Activated naive CD4-positive, alpha-beta T cell treated with anti-CD3 and anti-CD28 coated beads, Interleukin-2, amount 10 ng/mL, durations not matched to agents 7 days and 5 days (primary cell): ENCODE measurements around the gene KCND3.

Source experiments
- CTCF ChIA-PET: fragments of 350-600 bp; sonication (Branson Sonifier 250); formaldehyde crosslinking; loops from one replicate; lab custom pipeline; 2021; ENCODE audit warnings: antibody characterized with exemption; lab: Charles Lee
- DNase-seq: peaks from one replicate; pipeline ENCODE4 v3.0.0-alpha.2; 2020
- H3K27ac Mint-ChIP-seq: one replicate; pipeline ENCODE4 v1.8.0; 2021; ENCODE audit warnings: mild to moderate bottlenecking, moderate library complexity, mixed read lengths
- H3K27me3 Mint-ChIP-seq: one replicate; pipeline ENCODE4 v1.8.0; 2021; ENCODE audit warnings: mild to moderate bottlenecking, mixed read lengths
- H3K36me3 Mint-ChIP-seq: one replicate; pipeline ENCODE4 v1.8.0; 2021; ENCODE audit warnings: mixed read lengths
- H3K4me1 Mint-ChIP-seq: one replicate; pipeline ENCODE4 v1.8.0; 2021; ENCODE audit warnings: mixed read lengths
- H3K4me3 Mint-ChIP-seq: one replicate; pipeline ENCODE4 v1.8.0; 2021; ENCODE audit warnings: mild to moderate bottlenecking, moderate library complexity, mixed read lengths
- H3K9me3 Mint-ChIP-seq: one replicate; pipeline ENCODE4 v1.8.0; 2021; ENCODE audit warnings: mixed read lengths

The KCND3 gene

DNA sequence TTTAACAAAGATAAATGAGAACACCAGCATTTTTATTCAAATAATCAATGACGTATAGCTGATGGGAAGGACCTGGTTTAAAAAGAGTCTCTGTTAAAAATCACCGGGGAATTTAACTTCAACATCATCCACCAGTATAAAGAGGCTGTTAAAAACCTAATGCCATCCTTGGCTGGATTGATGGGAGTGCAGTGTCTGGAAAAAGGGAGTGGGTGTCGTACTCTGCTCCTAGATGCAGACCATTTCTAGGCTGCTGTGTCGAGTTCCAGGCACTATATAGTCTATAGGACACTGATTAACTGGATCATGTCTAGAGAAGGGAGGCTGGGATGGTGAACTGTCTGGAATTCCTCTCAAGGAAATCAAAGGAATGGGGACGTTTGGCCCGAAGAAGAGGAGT lies 197.7 kb downstream of the KCND3 start:
- H3K4me1 Mint-ChIP-seq: no peaks in the 10 kb centered on the region
- CTCF ChIA-PET: no interaction called here
- no peaks in the 10 kb centered on the region for H3K36me3 Mint-ChIP-seq
- peaks cover 39% of the 10 kb centered on the region for H3K27me3 Mint-ChIP-seq
- H3K27ac Mint-ChIP-seq: no peak overlapping the region
- no peaks in the 10 kb centered on the region for H3K9me3 Mint-ChIP-seq
- no peak overlapping the region for H3K4me3 Mint-ChIP-seq
- no peak for DNase-seq

DNA sequence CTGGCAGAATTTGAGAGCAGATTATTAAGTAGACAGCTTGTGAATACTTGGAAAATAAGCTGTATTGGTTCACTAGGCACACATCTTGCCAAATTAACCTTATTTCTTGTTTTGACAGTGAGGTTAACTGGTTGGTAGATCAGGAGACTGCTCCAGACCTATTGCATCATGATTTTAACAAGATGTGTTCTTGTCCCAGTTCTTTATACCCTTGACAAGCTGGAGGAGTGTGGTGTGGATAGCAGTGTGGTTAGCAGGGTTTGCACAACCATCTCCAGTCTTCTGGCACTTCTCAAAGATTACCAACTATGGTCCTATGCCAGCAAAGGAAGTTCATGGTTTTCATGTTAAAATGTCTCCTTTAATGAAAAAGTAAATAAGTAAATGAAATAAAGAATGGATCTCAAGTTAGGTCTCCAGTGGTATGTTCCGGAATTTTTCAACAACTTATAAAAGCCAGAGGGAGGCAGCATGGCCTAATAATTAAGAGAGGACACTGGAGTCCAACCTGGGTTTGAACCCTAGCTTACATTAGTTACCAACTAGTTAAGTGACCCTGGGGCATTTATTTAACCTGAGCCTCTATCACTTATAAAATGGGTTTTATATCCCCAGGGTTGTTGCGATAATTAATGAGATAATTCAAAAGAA lies 199.7 kb downstream of the KCND3 start:
- Mint-ChIP-seq H3K4me3 (no peak overlapping the region), H3K4me1 (no peaks in the 10 kb centered on the region), H3K9me3 (no peaks in the 10 kb centered on the region), H3K27me3 (peaks cover 37% of the 10 kb centered on the region), H3K27ac (no peak overlapping the region), H3K36me3 (no peaks in the 10 kb centered on the region)
- CTCF ChIA-PET: no interaction called here
- DNase-seq: no peak

DNA sequence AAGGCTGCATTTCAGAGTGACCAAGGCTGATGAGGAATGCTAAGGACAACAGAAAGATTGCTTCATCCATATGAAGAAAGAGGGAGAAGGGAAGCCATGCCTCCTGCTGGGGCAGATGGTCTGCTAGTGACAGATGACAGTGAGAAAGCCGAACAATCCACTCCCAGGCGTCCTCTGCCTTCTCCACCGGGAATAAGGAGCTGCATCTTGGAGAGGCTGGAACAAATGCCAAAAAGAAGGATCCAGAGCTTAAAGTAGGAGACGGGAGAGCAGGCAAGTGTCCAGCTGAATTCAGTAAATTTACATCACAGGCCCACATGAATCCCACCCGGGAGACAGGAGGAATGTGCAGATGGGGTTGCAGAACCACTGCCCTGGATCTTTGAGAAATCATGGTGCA lies 200.3 kb downstream of the KCND3 start:
- Mint-ChIP-seq H3K36me3 (no peaks in the 10 kb centered on the region), H3K4me1 (no peaks in the 10 kb centered on the region), H3K9me3 (no peaks in the 10 kb centered on the region), H3K4me3 (no peak overlapping the region), H3K27me3 (peaks cover 30% of the 10 kb centered on the region), H3K27ac (no peak overlapping the region)
- no peak for DNase-seq
- CTCF ChIA-PET: no interaction called here

DNA sequence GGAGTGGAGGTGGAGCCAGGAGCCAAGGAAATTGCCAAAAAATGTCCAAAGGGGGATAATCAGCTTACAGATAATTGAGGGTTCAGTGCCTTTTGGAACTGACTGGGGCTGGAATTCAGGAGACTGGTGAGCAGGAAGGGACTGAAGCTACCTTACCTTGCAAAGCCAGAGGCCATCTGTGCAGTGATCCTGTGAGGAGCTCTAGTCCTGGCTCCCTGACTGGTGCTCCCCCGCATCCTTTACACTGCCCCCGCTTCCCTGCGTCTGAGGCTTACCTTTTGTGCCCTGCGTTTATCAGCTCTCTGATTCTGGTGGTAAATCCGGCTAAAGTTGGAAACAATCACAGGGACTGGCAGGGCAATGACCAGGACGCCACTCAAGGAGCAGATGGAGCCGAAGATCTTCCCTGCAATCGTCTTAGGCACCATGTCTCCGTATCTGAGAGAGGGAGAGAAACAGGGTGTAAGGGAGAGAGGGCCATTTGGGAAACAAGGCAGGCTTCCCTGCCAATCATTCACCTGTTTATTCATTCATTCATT lies 202.7 kb downstream of the KCND3 start:
- CTCF ChIA-PET: no interaction called here
- H3K4me3 Mint-ChIP-seq: no peak overlapping the region

DNA sequence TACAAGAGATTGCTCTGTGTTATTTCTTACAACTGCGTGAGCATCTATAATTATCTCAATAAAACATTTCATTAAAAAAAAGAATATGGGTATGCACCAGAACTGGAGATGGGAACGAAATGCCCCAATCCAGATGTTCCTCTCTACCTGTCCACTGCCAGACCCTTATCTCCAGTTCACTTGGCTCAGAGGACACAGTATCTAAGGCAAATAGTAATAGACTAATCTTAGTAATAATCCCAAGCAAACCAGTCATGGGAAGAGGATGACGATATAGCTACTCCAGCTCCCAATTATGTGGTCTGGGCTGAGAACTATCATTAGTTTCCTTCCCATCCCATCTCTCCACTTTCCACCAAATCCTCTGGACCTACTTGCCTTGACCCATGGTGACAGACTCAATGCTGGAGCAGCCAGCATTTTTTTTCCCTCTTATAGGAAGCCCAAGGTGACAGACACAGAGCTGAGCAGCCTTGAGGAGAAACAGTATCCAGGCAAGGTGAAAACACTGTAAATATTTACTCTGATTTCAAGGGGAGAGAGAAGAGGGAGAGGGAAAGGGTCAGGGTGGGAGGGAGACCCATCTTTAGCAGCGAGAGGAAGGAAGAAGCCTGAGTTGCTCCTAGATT lies 205.1 kb downstream of the KCND3 start:
- no peak for DNase-seq
- Mint-ChIP-seq H3K27me3 (peaks cover 27% of the 10 kb centered on the region), H3K36me3 (no peaks in the 10 kb centered on the region), H3K4me3 (no peak overlapping the region), H3K4me1 (no peaks in the 10 kb centered on the region), H3K9me3 (no peaks in the 10 kb centered on the region), H3K27ac (no peak overlapping the region)
- CTCF ChIA-PET: interaction anchor here (1.6 kb wide), 1 partner anchor 15 kb away, joined by 6 read pairs; no protein-coding TSS in a partner anchor

More for the DNA sequence above, 202.7 kb downstream of the KCND3 start:
- Mint-ChIP-seq H3K27me3 (peaks cover 22% of the 10 kb centered on the region), H3K27ac (no peak overlapping the region), H3K4me1 (no peaks in the 10 kb centered on the region), H3K36me3 (no peaks in the 10 kb centered on the region), H3K9me3 (no peaks in the 10 kb centered on the region)
- DNase-seq: no peak

DNA sequence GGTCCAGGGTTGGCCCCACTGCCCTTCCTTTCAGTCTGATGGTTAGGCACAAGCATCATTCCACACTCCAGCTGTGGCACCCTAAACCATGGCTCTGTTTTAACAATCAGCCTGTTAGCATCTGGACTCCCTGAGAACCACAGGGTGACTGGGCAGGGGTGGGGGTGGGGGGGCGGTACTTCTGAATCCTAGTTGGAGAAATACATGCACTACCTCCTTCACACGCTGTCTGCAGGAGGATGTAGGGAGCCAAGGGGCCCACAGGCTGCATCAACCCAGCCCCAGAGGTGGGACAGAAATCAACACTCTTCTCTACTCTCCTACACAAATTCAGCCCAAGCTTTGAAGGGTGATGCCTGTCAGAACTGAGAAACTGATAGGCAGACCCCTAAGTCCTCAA lies 209.9 kb downstream of the KCND3 start:
- CTCF ChIA-PET: interaction anchor here (1.3 kb wide), 1 partner anchor 10 kb away, joined by 4 read pairs; no protein-coding TSS in a partner anchor
- no peak for DNase-seq
- H3K27me3 Mint-ChIP-seq: peaks cover 20% of the 10 kb centered on the region
- H3K27ac Mint-ChIP-seq: no peak overlapping the region
- no peaks in the 10 kb centered on the region for H3K4me1 Mint-ChIP-seq
- no peak overlapping the region for H3K4me3 Mint-ChIP-seq
- H3K9me3 Mint-ChIP-seq: no peaks in the 10 kb centered on the region
- H3K36me3 Mint-ChIP-seq: no peaks in the 10 kb centered on the region

DNA sequence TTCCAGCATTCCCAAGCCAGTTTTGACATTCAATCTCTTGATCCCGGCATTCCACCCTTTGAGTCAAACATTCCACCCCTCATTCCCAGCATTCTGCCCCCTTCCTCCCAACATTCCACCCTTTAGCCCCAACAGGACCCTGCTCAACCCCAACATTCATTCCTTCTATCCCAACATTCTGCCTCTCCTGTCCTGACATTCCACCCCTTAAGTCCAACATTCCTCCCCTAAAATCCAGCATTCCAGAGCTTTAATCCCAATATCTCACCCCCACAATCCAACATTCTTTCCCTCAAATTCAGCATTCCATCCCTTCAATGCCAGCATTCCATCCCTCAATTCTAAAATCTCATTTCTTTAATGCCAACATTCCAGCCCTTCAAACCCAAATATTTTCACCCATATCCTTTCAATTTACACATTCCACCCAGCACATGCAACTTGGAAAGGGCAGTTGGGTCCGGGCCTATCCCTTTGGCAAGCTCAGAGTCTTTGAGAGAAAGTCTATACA lies 210.9 kb downstream of the KCND3 start:
- H3K36me3 Mint-ChIP-seq: no peaks in the 10 kb centered on the region
- CTCF ChIA-PET: no interaction called here
- peaks cover 20% of the 10 kb centered on the region for H3K27me3 Mint-ChIP-seq
- H3K9me3 Mint-ChIP-seq: no peaks in the 10 kb centered on the region
- no peak for DNase-seq
- H3K27ac Mint-ChIP-seq: no peak overlapping the region
- H3K4me3 Mint-ChIP-seq: no peak overlapping the region
- no peaks in the 10 kb centered on the region for H3K4me1 Mint-ChIP-seq

DNA sequence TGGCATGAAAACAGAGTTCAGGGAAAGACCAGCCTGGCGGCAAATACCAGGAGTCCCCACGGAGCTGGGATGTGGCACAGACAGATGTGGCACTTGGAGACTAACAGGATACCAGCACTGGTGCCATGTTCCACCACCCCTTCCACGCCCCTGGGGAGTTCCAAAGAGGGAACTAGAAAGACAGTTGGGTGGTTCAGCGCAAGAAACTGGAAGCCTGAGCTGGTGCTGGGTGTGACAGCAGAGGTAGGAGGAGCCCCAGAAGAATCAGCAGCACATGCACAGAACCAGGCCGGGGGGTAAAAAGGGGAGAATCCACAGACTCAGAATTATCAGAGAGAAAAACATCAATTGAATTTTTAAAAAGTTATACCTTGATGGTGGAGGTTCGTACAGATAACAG lies 211.4 kb downstream of the KCND3 start:
- no peaks in the 10 kb centered on the region for H3K4me1 Mint-ChIP-seq
- H3K27me3 Mint-ChIP-seq: peaks cover 20% of the 10 kb centered on the region
- CTCF ChIA-PET: no interaction called here
- no peaks in the 10 kb centered on the region for H3K36me3 Mint-ChIP-seq
- H3K9me3 Mint-ChIP-seq: no peaks in the 10 kb centered on the region
- no peak for DNase-seq
- no peak overlapping the region for H3K4me3 Mint-ChIP-seq
- H3K27ac Mint-ChIP-seq: no peak overlapping the region

DNA sequence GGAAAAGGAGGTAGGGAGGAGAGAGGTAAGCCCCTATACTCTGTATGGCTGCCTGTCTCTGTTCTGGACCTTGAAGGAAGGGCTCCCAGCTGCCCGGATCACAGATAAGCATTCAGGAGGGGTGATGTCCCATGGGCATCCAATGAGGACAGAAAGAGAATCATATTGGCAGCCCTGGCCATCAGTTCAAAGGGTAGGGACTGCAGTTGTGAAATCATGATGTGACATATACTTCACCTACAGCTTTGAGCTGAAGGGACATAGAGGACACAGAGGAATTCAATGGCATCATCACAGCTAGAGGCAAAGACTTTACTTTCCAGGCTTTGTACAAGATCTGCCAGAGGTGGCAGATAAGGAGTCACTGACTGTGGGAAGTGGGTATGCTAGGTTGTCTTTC lies 212.2 kb downstream of the KCND3 start:
- CTCF ChIA-PET: no interaction called here

DNA sequence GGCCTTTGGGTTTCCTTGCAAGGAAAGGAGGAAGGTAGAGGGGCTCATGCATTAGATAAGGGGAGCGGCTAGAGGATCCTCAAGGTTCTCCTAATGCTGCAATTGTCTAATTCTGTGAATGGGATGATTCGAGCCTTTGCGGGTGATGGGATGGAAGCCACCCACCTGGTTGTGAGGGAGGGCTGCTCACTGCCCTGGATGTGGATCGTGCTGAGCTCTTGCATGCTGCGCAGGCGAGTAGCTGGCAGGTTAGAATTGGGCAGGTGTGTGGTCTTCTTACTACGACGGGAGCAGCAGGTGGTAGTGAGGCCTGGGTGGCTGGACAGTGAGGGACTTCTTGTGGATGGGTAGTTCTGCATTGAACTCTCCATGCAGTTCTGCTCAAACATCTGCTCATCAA lies 212.6 kb downstream of the KCND3 start:
- H3K4me1 Mint-ChIP-seq: no peaks in the 10 kb centered on the region
- no peak overlapping the region for H3K27ac Mint-ChIP-seq
- no peaks in the 10 kb centered on the region for H3K36me3 Mint-ChIP-seq
- CTCF ChIA-PET: no interaction called here
- peaks cover 20% of the 10 kb centered on the region for H3K27me3 Mint-ChIP-seq
- H3K4me3 Mint-ChIP-seq: no peak overlapping the region
- no peak for DNase-seq
- H3K9me3 Mint-ChIP-seq: no peaks in the 10 kb centered on the region

More for the DNA sequence above, 212.2 kb downstream of the KCND3 start:
- no peaks in the 10 kb centered on the region for H3K4me1 Mint-ChIP-seq
- H3K9me3 Mint-ChIP-seq: no peaks in the 10 kb centered on the region
- no peak overlapping the region for H3K4me3 Mint-ChIP-seq
- H3K27ac Mint-ChIP-seq: no peak overlapping the region
- H3K36me3 Mint-ChIP-seq: no peaks in the 10 kb centered on the region
- H3K27me3 Mint-ChIP-seq: peaks cover 20% of the 10 kb centered on the region
- DNase-seq: no peak

DNA sequence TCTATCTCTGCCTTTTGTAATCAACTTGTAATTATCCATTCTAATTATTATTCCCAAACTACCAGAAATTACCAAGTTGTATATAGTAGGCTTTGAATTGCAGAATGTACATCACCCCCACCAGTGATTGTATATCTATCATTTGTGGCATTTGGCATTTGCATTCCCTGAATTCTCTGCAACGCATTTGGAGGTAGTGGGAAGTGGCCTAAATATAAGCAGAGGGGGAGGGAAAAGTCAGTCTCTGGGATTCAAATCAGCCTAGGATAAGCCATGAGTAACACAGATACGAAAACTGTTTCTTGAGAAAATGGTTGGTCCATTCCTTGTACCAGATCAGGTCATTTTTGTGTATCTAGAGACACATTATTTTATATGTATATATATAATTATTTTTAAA lies 213.1 kb downstream of the KCND3 start:
- H3K4me1 Mint-ChIP-seq: no peaks in the 10 kb centered on the region
- H3K4me3 Mint-ChIP-seq: no peak overlapping the region
- no peaks in the 10 kb centered on the region for H3K9me3 Mint-ChIP-seq
- no peak for DNase-seq
- H3K27me3 Mint-ChIP-seq: peaks cover 20% of the 10 kb centered on the region
- CTCF ChIA-PET: no interaction called here
- H3K36me3 Mint-ChIP-seq: no peaks in the 10 kb centered on the region
- no peak overlapping the region for H3K27ac Mint-ChIP-seq

DNA sequence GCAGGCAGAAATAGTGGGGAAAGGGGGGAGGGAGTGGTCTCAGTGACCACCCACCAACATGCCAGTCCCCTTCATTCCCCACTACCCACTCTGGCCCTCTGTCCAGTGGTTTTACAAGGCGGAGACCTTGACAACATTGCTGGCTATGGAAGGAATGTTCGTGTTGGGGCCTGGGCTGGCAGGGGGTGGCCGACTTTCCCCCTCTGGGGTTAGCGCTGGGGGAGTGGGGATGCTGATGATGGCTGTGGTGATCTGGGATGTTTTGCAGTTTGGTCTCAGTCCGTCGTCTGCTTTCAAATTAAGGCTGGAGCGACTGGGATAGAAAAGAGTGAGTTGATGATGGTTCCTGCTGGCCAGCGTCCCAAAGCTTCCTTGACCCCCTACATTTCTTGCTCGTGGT lies 213.5 kb downstream of the KCND3 start:
- peaks cover 20% of the 10 kb centered on the region for H3K27me3 Mint-ChIP-seq
- no peaks in the 10 kb centered on the region for H3K36me3 Mint-ChIP-seq
- DNase-seq: no peak
- no peak overlapping the region for H3K4me3 Mint-ChIP-seq
- H3K9me3 Mint-ChIP-seq: no peaks in the 10 kb centered on the region
- CTCF ChIA-PET: no interaction called here
- no peak overlapping the region for H3K27ac Mint-ChIP-seq
- H3K4me1 Mint-ChIP-seq: no peaks in the 10 kb centered on the region

DNA sequence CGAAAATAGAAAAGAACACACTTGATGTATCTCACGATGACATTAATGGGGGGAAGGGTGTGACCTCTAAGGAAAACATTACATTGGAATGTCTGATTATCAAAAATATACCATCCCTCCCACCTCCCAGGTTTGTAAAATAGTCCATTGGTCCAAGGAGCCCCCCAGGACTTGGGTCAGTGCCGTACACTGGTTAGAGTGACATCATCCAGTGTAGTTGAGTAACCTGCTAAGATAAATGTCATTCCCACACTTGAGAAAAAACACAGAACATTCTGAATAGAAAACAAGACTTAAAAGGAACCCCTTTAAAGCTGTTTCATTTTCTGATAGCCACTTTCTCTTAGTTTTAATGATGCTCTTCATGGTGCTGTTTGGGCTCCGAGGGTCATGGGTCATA lies 218.6 kb downstream of the KCND3 start:
- Mint-ChIP-seq H3K27ac (no peak overlapping the region), H3K27me3 (no peaks in the 10 kb centered on the region), H3K9me3 (no peaks in the 10 kb centered on the region), H3K4me3 (no peak overlapping the region), H3K36me3 (peaks cover 15% of the 10 kb centered on the region), H3K4me1 (peaks cover 2% of the 10 kb centered on the region)
- CTCF ChIA-PET: interaction anchor here (1.2 kb wide), 1 partner anchor 11 kb away, joined by 4 read pairs; no protein-coding TSS in a partner anchor
- DNase-seq: no peak

DNA sequence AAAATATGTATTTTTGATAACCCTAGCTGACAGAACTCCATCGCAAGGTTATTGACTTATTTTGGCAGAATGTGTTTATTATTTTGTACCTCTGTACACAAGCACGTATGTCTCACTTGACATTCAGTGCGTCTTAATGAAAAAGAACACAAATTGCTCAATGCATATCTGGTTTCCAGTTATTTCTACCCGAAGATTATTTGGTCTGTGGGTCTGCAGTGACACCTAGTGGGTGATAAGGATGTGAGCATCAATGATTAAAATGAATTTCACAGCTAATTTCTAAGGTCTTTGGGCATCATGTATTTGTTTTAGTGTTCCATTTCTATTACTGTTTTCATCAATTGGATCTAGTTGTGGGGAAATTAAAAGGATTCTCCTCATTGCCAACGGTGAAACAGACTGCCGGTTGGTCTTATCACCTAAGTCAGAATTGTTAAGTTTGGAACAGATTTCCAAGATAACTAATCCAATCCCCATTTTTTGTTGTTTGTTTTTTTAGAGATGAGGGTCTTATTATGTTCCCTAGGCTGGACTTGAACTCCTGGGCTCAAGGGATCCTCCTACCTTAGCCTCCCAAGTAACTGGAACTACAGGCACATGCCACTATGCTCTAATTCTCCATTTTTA lies 219.8 kb downstream of the KCND3 start:
- Mint-ChIP-seq H3K4me3 (no peak overlapping the region), H3K36me3 (peaks cover 24% of the 10 kb centered on the region), H3K9me3 (no peaks in the 10 kb centered on the region), H3K27me3 (no peaks in the 10 kb centered on the region), H3K27ac (no peak overlapping the region), H3K4me1 (peaks cover 5% of the 10 kb centered on the region)
- CTCF ChIA-PET: interaction anchor here (0.7 to 4.1 kb wide), 23 partner anchors 9 to 739 kb away, joined by 3 to 31 read pairs (median 4); partner anchors contain the start of gene WDR77
- DNase-seq: peak; percentile 69
